NCI-H1105 (cell line): ENCODE results near the gene CPLX3.

Experiments used
- DNase-seq: peaks from one replicate; lab custom pipeline; 2025; lab: John Stamatoyannopoulos, UW

CPLX3 gene

DNA sequence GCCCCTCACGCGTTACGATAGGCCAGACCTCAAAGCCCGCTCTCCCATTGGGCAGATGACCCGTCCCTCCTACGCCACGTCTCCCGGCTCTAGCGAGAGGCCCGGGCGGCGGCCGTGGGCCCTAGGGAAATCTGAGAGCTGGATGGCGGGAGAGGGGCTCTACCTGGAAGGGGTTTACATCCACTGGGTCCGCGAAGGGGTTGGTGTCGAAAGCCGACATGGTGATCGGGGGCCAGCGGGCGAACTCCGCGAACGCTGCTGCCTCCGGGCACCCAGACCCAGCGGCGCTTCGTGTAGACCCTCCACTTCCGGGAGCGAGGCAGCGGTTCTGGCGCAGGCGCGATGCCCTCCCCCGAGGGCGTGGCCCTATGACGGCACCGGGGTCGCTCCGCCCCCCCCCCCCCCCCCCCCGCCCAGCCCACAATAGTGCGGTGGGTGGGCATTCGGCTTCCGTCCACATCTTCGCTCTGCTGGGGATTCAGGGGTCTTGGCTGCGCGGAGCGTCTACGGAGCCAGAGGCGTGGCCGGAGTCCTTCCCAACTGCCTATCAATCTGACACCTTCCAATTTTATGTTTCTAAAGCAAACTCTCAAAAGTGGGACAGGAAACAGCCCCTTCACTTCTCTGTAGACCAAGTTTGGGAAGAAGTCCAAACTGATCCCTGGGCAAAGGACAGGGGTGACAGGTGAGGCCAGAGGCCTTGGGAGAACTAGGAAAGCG lies 46.8 kb downstream of the CPLX3 start, which contains the start of gene SCAMP2:
TSS of gene SCAMP2 (minus strand) at position 330 of the 720 bp plus-strand sequence. CDS start at position 220, 110 bp downstream.
- peak; percentile 83 for DNase-seq

DNA sequence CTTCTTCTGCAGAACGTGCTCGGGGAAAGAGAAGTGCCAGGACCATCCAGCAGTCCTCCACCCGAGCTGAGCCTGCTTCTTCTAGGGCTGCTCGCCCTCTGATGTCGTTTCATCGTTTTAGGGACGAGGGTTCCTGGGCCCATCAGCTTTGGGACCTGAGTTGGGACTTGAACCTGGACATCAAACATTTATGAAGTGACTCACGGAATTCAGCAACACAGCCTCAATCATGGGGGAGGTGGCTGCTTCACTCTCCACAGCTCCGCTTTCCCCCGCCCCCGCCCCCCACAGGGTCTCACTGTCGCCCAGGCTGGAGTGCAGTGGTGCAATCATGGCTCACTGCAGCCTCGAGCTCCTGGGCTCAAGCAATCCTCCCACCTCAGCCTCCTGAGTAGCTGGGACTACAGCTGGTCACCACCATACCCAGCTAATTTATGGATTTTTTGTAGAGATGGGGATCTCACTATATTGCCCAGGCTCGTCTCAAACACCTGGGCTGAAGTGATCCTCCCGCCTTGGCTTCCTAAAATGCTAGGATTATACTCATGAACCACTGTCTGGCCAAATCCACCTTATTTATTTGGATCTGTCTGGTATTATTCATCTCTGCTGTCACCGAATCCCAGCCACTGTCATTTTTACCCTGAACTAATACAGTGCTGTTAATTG lies 47.5 kb downstream of the CPLX3 start:
- no peak for DNase-seq

DNA sequence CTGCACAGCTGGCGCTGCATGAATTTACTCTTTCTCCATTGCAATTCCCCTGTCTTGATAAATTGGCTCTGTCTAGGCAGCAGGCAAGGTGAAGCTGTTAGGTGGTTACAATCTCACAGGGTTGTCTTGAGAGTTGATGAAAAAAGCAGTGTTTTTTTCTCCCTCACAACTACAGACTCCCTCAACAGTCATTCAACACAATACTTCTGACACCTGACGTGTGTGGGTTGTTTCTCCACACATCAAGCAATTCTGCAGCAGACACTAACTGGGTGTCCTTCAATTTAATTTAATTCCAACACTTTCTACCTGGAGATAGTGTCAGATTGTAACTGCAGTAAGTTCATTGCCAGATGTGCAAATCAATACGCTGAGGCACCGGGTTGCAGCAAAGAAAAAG lies 51.8 kb downstream of the CPLX3 start:
- no peak for DNase-seq
